Ishikawa (cell line): ENCODE results near the gene STK32A.

ENCODE experiments used
- CEBPB ChIP-seq: IDR thresholded peaks from 2 replicates; pipeline ENCODE4 v1.6.1; 2012
- CREB1 ChIP-seq: IDR thresholded peaks from 2 replicates; pipeline ENCODE4 v1.6.1; 2012; ENCODE audit warnings: low read depth
- EGR1 ChIP-seq: IDR thresholded peaks from 2 replicates; pipeline ENCODE4 v1.6.1; 2012
- EP300 ChIP-seq: IDR thresholded peaks from 2 replicates; pipeline ENCODE4 v1.6.1; 2012; ENCODE audit warnings: borderline replicate concordance
- FOXM1 ChIP-seq: IDR thresholded peaks from 2 replicates; pipeline ENCODE4 v1.6.1; 2012; ENCODE audit warnings: low read depth, borderline replicate concordance
- MAX ChIP-seq: IDR thresholded peaks from 2 replicates; pipeline ENCODE4 v1.6.1; 2012
- NFIC ChIP-seq: IDR thresholded peaks from 2 replicates; pipeline ENCODE4 v1.6.1; 2012
- RAD21 ChIP-seq: IDR thresholded peaks from 2 replicates; pipeline ENCODE4 v1.6.1; 2012; ENCODE audit warnings: low read depth
- REST ChIP-seq: IDR thresholded peaks from 2 replicates; pipeline ENCODE4 v1.6.1; 2012; ENCODE audit warnings: low read depth, mild to moderate bottlenecking
- TAF1 ChIP-seq: IDR thresholded peaks from 2 replicates; pipeline ENCODE4 v1.6.1; 2012; ENCODE audit warnings: low read depth, mild to moderate bottlenecking
- TCF12 ChIP-seq: IDR thresholded peaks from 2 replicates; pipeline ENCODE4 v1.6.1; 2012; ENCODE audit warnings: low read depth
- USF1 ChIP-seq: IDR thresholded peaks from 2 replicates; pipeline ENCODE4 v1.6.1; 2012
- YY1 ChIP-seq: IDR thresholded peaks from 2 replicates; pipeline ENCODE4 v1.6.1; 2012; ENCODE audit warnings: low read depth
- ZBTB7A ChIP-seq: IDR thresholded peaks from 2 replicates; pipeline ENCODE4 v1.6.1; 2012; ENCODE audit warnings: low read depth

The STK32A gene

DNA sequence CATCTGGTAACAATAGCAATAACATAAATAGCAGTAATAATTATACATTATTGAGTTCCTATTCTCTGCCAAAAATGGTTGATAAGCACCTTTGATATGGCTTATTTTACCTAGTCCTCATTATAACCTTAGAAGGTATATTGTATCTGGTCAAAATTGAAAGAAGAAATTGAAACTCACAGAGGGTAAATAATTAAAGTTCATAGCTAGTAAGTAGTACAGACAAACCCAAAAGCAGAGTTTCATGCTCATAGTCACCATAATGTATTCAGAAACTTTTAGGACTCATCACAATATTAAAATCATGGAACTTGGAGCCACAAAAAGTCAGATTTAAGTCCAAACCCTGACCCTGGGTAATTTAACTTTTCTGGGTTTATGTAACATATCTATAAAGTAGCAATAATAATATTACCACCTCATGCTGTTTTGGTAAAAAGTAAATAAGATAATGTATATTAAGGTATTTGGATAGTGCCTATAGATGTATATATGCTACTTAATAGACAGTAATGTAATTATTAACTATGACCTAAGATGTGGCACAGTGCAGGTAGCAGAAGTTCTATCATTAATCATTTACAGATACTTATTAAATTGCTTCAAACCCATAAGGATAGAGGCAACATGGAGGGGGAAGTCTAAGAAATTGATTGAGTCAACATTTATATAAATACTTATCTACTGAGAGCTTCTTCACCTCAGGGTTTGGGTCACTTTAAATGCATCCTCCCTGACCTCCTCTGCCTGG lies 32.4 kb downstream of the STK32A start:
- TF ChIP-seq CEBPB (no peak), TAF1 (no peak), NFIC (no peak), USF1 (no peak), EP300 (no peak), TCF12 (no peak)

- TF ChIP-seq FOXM1 (no peak), USF1 (no peak), REST (no peak)
Observed at GRCh38 chr5:147276497-147276896, 41.7 kb downstream of the STK32A start.

- no peak for TF ChIP-seq TCF12
- no peak for TF ChIP-seq CEBPB
- no peak for TF ChIP-seq NFIC
- no peak for TF ChIP-seq USF1
- TF ChIP-seq FOXM1: no peak
- TF ChIP-seq CREB1: no peak
- TF ChIP-seq MAX: no peak
- no peak for TF ChIP-seq ZBTB7A
- no peak for TF ChIP-seq YY1
- TF ChIP-seq RAD21: no peak
- no peak for TF ChIP-seq EP300
- no peak for TF ChIP-seq REST
Observed at GRCh38 chr5:147286296-147286695, 51.5 kb downstream of the STK32A start.

DNA sequence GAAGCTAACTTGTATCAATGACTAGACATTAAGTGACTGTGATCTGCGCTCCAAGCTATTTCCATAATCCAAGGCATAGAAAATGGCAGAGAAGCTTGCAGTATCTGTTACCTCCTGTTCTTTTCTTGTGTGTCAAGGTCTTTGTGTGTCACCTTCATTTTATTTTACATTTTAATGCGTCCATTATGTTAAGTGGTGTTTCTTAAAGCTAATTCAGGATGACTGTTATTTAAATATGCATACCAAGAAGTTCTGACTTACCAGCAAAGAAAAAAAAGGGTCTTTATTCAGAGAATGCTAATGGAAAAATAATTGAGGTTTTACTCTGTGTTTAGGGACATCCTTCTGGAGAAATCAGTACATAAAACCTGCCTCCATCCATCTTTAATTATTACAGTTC lies 52.3 kb downstream of the STK32A start:
- TF ChIP-seq CEBPB (no peak), CREB1 (no peak), TCF12 (no peak), MAX (no peak), YY1 (no peak), USF1 (no peak), TAF1 (no peak), NFIC (no peak), FOXM1 (no peak), REST (no peak), EGR1 (no peak), EP300 (no peak)
